HG03097 (cell line): Measurements from ENCODE around the gene HOXA2.

ENCODE experiments used
- ATAC-seq: cut with Tn5 transposase; IDR thresholded peaks from one replicate; pipeline ENCODE4 v1.9.1; 2021; ENCODE audit not compliant: unreplicated experiment, low FRiP score

HOXA2 gene

GRCh38 chr7:27141923-27142579 is 39.6 kb upstream of the HOXA2 start:
- no peak for ATAC-seq

- no peak for ATAC-seq
Observed at GRCh38 chr7:27141137-27141922, 38.8 kb upstream of the HOXA2 start.

GRCh38 chr7:27140126-27140857 is 37.8 kb upstream of the HOXA2 start:
- ATAC-seq, result no peak

GRCh38 chr7:27139334-27140125 is 37.0 kb upstream of the HOXA2 start:
- no peak for ATAC-seq

GRCh38 chr7:27138985-27139333 is 36.5 kb upstream of the HOXA2 start:
- no peak for ATAC-seq

GRCh38 chr7:27138472-27138871 is 36.0 kb upstream of the HOXA2 start:
- ATAC-seq, result no peak

- no peak for ATAC-seq
Observed at GRCh38 chr7:27137640-27138315, 35.3 kb upstream of the HOXA2 start.

GRCh38 chr7:27134392-27134791 is 31.9 kb upstream of the HOXA2 start:
- no peak for ATAC-seq

GRCh38 chr7:27133409-27134231 is 31.1 kb upstream of the HOXA2 start:
- ATAC-seq, result no peak

- no peak for ATAC-seq
Observed at GRCh38 chr7:27132978-27133377, 30.5 kb upstream of the HOXA2 start.

- ATAC-seq, result no peak
Observed at GRCh38 chr7:27132214-27132613, 29.7 kb upstream of the HOXA2 start.

GRCh38 chr7:27131390-27131819 is 28.9 kb upstream of the HOXA2 start:
- no peak for ATAC-seq

GRCh38 chr7:27130540-27131389 is 28.3 kb upstream of the HOXA2 start, which contains the start of gene HOXA4:
Gene HOXA4 (minus strand): TSS chr7:27130757. CDS start chr7:27130733, 24 bp downstream.
- no peak for ATAC-seq

- ATAC-seq, result no peak
Observed at GRCh38 chr7:27129729-27130539, 27.5 kb upstream of the HOXA2 start.

GRCh38 chr7:27128776-27129728 is 26.6 kb upstream of the HOXA2 start:
- ATAC-seq, result no peak

GRCh38 chr7:27128034-27128433 is 25.6 kb upstream of the HOXA2 start:
- ATAC-seq, result no peak
